Activated CD4-positive, alpha-beta memory T cell treated with anti-CD3 and anti-CD28 coated beads for 36 hours (primary cell): ENCODE results near the gene RASA4. TPM values are rescaled to one million over a fixed set of nuclear protein-coding genes. Genes with fewer than 3 reads are reported as not detected.
A peak's percentile ranks its signal among the peaks of the same experiment; 100 is the strongest.
"Not testable (repeated sequence)": the region's sequence is repeated elsewhere in the genome, so short reads cannot be mapped to it uniquely, and the experiment has no call there.

Source experiments
- CTCF ChIA-PET: fragments of 350-600 bp; sonication (Branson Sonifier 250); formaldehyde crosslinking; loops from one replicate; lab custom pipeline; 2021; ENCODE audit warnings: antibody characterized with exemption, inconsistent platforms; lab: Charles Lee
- POLR2A ChIA-PET: fragments of 350-600 bp; sonication (Branson Sonifier 250); formaldehyde crosslinking; loops from one replicate; lab custom pipeline; 2021; ENCODE audit warnings: antibody characterized with exemption; lab: Charles Lee
- DNase-seq: peaks from one replicate; pipeline ENCODE4 v3.0.0-alpha.2; 2020
- H3K27ac Mint-ChIP-seq: one replicate; pipeline ENCODE4 v1.8.0; 2021; ENCODE audit warnings: mixed read lengths
- H3K27me3 Mint-ChIP-seq: one replicate; pipeline ENCODE4 v1.8.0; 2021; ENCODE audit warnings: mixed read lengths
- H3K36me3 Mint-ChIP-seq: one replicate; pipeline ENCODE4 v1.8.0; 2021; ENCODE audit warnings: mixed read lengths
- H3K4me1 Mint-ChIP-seq: one replicate; pipeline ENCODE4 v1.8.0; 2021; ENCODE audit warnings: low read depth, mixed read lengths
- H3K4me3 Mint-ChIP-seq: one replicate; pipeline ENCODE4 v1.8.0; 2021; ENCODE audit warnings: mild to moderate bottlenecking, mixed read lengths
- H3K9me3 Mint-ChIP-seq: one replicate; pipeline ENCODE4 v1.8.0; 2021; ENCODE audit warnings: mixed read lengths
- intact Hi-C: fragments of 100-400 bp; cut with micrococcal nuclease; formaldehyde crosslinking; loops from one replicate; pipeline ENCODE4 v1.15.1; 2023
- total RNA-seq, 2 experiments: library from RNA; stranded (reverse); gene quantifications; one replicate each; pipeline ENCODE4 v1.2.3, GENCODE V29; 2021

The RASA4 gene
- total RNA-seq, 2 experiments from 2014 or later = 25.2 to 26.8 TPM

DNA sequence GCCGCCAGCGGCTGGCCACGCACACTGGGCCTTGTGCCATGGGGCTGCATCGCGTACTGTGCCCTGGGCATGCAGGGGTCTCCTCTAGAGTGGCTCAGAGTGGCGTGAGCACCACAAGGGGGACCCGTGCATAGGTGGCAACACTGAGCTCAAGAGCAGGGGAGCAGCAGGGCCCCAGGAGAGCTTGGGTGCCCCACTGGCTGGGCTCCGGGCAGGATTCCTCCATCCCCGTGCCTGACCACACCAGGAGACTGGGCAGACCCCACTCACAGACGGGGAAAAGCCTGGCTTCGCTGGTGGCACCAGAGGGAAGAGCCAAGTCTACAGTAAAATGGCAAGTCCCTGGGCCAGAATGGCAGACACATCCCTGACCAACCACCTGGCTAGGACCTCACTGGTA, 47.9 kb downstream of the RASA4 start:
- POLR2A ChIA-PET, DNase-seq, H3K9me3 Mint-ChIP-seq, CTCF ChIA-PET, H3K36me3 Mint-ChIP-seq, H3K4me3 Mint-ChIP-seq, H3K4me1 Mint-ChIP-seq, H3K27ac Mint-ChIP-seq, intact Hi-C loops, H3K27me3 Mint-ChIP-seq: not testable (repeated sequence)

GRCh38 chr7:102550808-102551422, 65.6 kb downstream of the RASA4 start, which contains the start of gene SPDYE2:
TSS of gene SPDYE2 (plus strand) at chr7:102551226. CDS start at chr7:102553256, 2,030 bp downstream.
- intact Hi-C loops, H3K27ac Mint-ChIP-seq, CTCF ChIA-PET, H3K4me1 Mint-ChIP-seq, H3K27me3 Mint-ChIP-seq, H3K9me3 Mint-ChIP-seq, POLR2A ChIA-PET, H3K4me3 Mint-ChIP-seq, H3K36me3 Mint-ChIP-seq, DNase-seq: not testable (repeated sequence)

- CTCF ChIA-PET, H3K36me3 Mint-ChIP-seq, H3K27ac Mint-ChIP-seq, H3K4me1 Mint-ChIP-seq, H3K9me3 Mint-ChIP-seq, intact Hi-C loops, H3K27me3 Mint-ChIP-seq, POLR2A ChIA-PET, H3K4me3 Mint-ChIP-seq: not testable (repeated sequence)
- peak; percentile 10 for DNase-seq
Measured at GRCh38 chr7:102546353-102546752, 70.2 kb downstream of the RASA4 start.

DNA sequence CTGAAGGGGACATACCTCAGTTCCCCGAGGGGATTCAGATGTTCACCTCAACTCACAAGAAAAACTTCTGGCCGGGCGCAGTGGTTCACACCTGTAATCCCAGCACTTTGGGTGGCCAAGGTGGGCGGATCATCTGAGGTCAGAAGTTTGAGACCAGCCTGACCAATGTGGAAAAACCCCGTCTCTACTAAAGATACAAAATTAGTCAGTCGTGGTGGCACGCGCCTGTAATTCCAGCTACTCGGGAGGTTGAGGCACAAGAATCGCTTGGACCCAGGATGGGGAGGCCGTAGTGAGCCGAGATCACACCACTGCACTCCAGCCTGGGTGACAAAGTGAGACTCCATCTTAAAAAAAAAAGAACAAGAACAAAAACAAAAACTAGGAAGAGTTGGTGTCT, 71.3 kb downstream of the RASA4 start:
- DNase-seq, H3K36me3 Mint-ChIP-seq, intact Hi-C loops, H3K27me3 Mint-ChIP-seq, H3K4me3 Mint-ChIP-seq, H3K4me1 Mint-ChIP-seq, CTCF ChIA-PET, POLR2A ChIA-PET, H3K9me3 Mint-ChIP-seq, H3K27ac Mint-ChIP-seq: not testable (repeated sequence)

GRCh38 chr7:102544372-102544771, 72.2 kb downstream of the RASA4 start:
- H3K9me3 Mint-ChIP-seq, intact Hi-C loops, H3K27me3 Mint-ChIP-seq, H3K27ac Mint-ChIP-seq, CTCF ChIA-PET, H3K4me1 Mint-ChIP-seq, POLR2A ChIA-PET, DNase-seq, H3K36me3 Mint-ChIP-seq, H3K4me3 Mint-ChIP-seq: not testable (repeated sequence)

- H3K27ac Mint-ChIP-seq, DNase-seq, H3K4me1 Mint-ChIP-seq, H3K36me3 Mint-ChIP-seq, POLR2A ChIA-PET, H3K9me3 Mint-ChIP-seq, CTCF ChIA-PET, H3K4me3 Mint-ChIP-seq, intact Hi-C loops, H3K27me3 Mint-ChIP-seq: not testable (repeated sequence)
Measured at GRCh38 chr7:102543596-102543995, 73.0 kb downstream of the RASA4 start, which contains the start of gene UPK3BL2. TSS of gene UPK3BL2 (minus strand) at chr7:102543696. CDS start at chr7:102543636, 60 bp downstream.

GRCh38 chr7:102542771-102543170, 73.8 kb downstream of the RASA4 start:
- H3K27me3 Mint-ChIP-seq, intact Hi-C loops, POLR2A ChIA-PET, H3K9me3 Mint-ChIP-seq, CTCF ChIA-PET, H3K4me3 Mint-ChIP-seq, H3K4me1 Mint-ChIP-seq, H3K36me3 Mint-ChIP-seq, DNase-seq, H3K27ac Mint-ChIP-seq: not testable (repeated sequence)

GRCh38 chr7:102542083-102542482, 74.5 kb downstream of the RASA4 start:
- H3K27ac Mint-ChIP-seq, DNase-seq, intact Hi-C loops, H3K4me1 Mint-ChIP-seq, H3K36me3 Mint-ChIP-seq, H3K4me3 Mint-ChIP-seq, H3K9me3 Mint-ChIP-seq, POLR2A ChIA-PET, H3K27me3 Mint-ChIP-seq, CTCF ChIA-PET: not testable (repeated sequence)

DNA sequence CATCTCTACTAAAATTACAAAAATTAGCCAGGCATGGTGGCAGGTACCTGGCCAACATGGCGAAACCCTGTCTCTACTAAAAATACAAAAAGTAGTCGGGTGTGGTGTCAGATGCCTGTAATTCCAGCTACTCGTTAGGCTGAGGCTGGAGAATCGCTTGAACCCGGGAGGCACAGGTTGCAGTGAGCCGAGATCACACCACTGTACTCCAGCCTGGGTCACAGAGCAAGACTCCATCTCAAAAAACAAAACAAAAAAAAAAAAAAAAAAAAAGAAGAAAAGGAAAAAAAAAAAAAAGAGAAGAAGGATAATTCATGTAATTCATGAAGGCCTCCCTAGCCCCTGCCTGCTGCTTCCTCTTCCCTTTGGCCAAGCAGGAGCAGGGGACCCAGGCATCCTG, 76.0 kb downstream of the RASA4 start:
- CTCF ChIA-PET, H3K27ac Mint-ChIP-seq, H3K36me3 Mint-ChIP-seq, POLR2A ChIA-PET, H3K27me3 Mint-ChIP-seq, DNase-seq, intact Hi-C loops, H3K4me3 Mint-ChIP-seq, H3K4me1 Mint-ChIP-seq, H3K9me3 Mint-ChIP-seq: not testable (repeated sequence)

DNA sequence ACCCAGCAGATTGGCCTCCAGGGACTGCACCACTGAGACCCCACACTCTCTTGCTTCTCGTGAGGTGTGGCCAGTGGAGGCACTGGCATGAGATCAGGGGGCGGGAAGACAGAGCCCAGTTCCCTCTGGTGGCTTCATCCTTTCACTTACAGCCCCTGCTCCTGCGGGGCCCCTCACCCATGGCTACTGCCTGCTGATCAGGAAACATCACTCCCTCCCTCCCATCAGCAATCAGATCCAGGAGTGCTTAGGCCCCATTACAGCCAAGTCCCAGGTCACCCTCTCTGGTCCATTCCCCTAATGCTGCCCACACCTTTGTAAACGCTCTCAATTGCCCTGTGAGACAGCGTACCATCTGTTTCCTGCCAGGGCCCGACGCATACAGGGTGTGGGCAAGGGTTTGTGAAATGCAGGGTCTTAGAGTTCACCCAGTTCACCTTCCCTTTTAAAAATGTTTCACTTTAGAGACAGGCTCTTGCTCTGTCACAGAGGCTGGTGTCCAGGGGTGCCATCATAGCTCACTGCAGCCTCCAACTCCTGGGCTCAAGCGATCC, 81.4 kb downstream of the RASA4 start:
- DNase-seq, H3K9me3 Mint-ChIP-seq, POLR2A ChIA-PET, CTCF ChIA-PET, H3K36me3 Mint-ChIP-seq, H3K27ac Mint-ChIP-seq, intact Hi-C loops, H3K4me3 Mint-ChIP-seq, H3K27me3 Mint-ChIP-seq, H3K4me1 Mint-ChIP-seq: not testable (repeated sequence)

GRCh38 chr7:102532127-102532526, 84.4 kb downstream of the RASA4 start:
- H3K4me1 Mint-ChIP-seq, DNase-seq, CTCF ChIA-PET, POLR2A ChIA-PET, H3K36me3 Mint-ChIP-seq, H3K4me3 Mint-ChIP-seq, H3K27me3 Mint-ChIP-seq, H3K9me3 Mint-ChIP-seq, H3K27ac Mint-ChIP-seq, intact Hi-C loops: not testable (repeated sequence)

GRCh38 chr7:102531583-102531982, 85.0 kb downstream of the RASA4 start:
- H3K27me3 Mint-ChIP-seq, intact Hi-C loops, H3K9me3 Mint-ChIP-seq, H3K4me1 Mint-ChIP-seq, H3K36me3 Mint-ChIP-seq, POLR2A ChIA-PET, H3K4me3 Mint-ChIP-seq, DNase-seq, H3K27ac Mint-ChIP-seq, CTCF ChIA-PET: not testable (repeated sequence)
